Loucy (cell line): Measurements from ENCODE around the gene WDR46.

Experiments used
- H2AFZ ChIP-seq: fragments of 200-600 bp; sonication (generic); 2 replicates; pipeline ENCODE4 v1.6.0; 2016; ENCODE audit warnings: antibody characterized with exemption, mild to moderate bottlenecking, low read length, moderate library complexity
- H3F3A ChIP-seq: fragments of 200-600 bp; 2 replicates; pipeline ENCODE4 v1.6.0; 2016; ENCODE audit warnings: antibody characterized with exemption, low read depth, mild to moderate bottlenecking
- H3K27me3 ChIP-seq: fragments of 200-600 bp; sonication (generic); 2 replicates; pipeline ENCODE4 v1.6.1; 2014; ENCODE audit warnings: low read length, mild to moderate bottlenecking; ENCODE audit not compliant: insufficient read depth, poor library complexity, severe bottlenecking
- H3K36me3 ChIP-seq: fragments of 200-600 bp; sonication (generic); 2 replicates; pipeline ENCODE4 v1.6.1; 2016; ENCODE audit warnings: low read length; ENCODE audit not compliant: insufficient read depth
- H3K4me1 ChIP-seq: fragments of 200-600 bp; sonication (generic); 2 replicates; pipeline ENCODE4 v1.5.1; 2014; ENCODE audit warnings: low read length, mild to moderate bottlenecking; ENCODE audit not compliant: insufficient read depth, poor library complexity, severe bottlenecking
- H3K4me2 ChIP-seq: fragments of 200-600 bp; sonication (generic); 2 replicates; pipeline ENCODE4 v1.6.0; 2014; ENCODE audit warnings: antibody characterized with exemption, low read length, low read depth, mild to moderate bottlenecking; ENCODE audit not compliant: poor library complexity, severe bottlenecking
- H3K4me3 ChIP-seq: fragments of 200-600 bp; sonication (generic); 2 replicates; pipeline ENCODE4 v1.5.1; 2014; ENCODE audit warnings: low read length, mild to moderate bottlenecking, mixed read lengths; ENCODE audit not compliant: poor library complexity, severe bottlenecking
- H3K79me2 ChIP-seq: fragments of 200-600 bp; sonication (generic); 2 replicates; pipeline ENCODE4 v1.6.1; 2014; ENCODE audit warnings: low read length; ENCODE audit not compliant: insufficient read depth
- H3K9ac ChIP-seq: fragments of 200-600 bp; sonication (generic); 2 replicates; pipeline ENCODE4 v1.6.0; 2014; ENCODE audit warnings: mild to moderate bottlenecking, low read depth, low read length, moderate library complexity; ENCODE audit not compliant: poor library complexity, severe bottlenecking
- H3K9me2 ChIP-seq: fragments of 200-600 bp; sonication (generic); replicated peaks from 2 replicates; pipeline ENCODE4 v1.6.1; 2016; ENCODE audit warnings: low read depth, low read length, mixed read lengths
- H3K9me3 ChIP-seq: fragments of 200-600 bp; sonication (generic); 2 replicates; pipeline ENCODE4 v1.6.1; 2014; ENCODE audit warnings: mild to moderate bottlenecking, antibody characterized with exemption, low read length, low read depth; ENCODE audit not compliant: insufficient read depth
- H4K20me1 ChIP-seq: fragments of 200-600 bp; sonication (generic); 2 replicates; pipeline ENCODE4 v1.6.0; 2014; ENCODE audit warnings: antibody characterized with exemption, low read length, mild to moderate bottlenecking; ENCODE audit not compliant: insufficient read depth, poor library complexity, severe bottlenecking
- CTCF ChIP-seq: fragments of 200-600 bp; sonication (generic); conservative IDR thresholded peaks from 2 replicates; pipeline ENCODE4 v1.5.1; 2014; ENCODE audit warnings: mild to moderate bottlenecking, antibody characterized with exemption, low read length
- EZH2phosphoT487 ChIP-seq: fragments of 200-600 bp; IDR thresholded peaks from 2 replicates; pipeline ENCODE4 v1.6.1; 2018; ENCODE audit warnings: antibody characterized with exemption, mild to moderate bottlenecking, moderate library complexity, borderline replicate concordance

The WDR46 gene

GRCh38 chr6:33333666-33334065 is 44.6 kb upstream of the WDR46 start:
- Histone ChIP-seq H3K9me2 (no peaks in the 10 kb centered on the region), H3F3A (no peaks in the 10 kb centered on the region), H3K4me2 (no peak overlapping the region), H3K79me2 (no peaks in the 10 kb centered on the region), H3K9ac (no peak overlapping the region), H3K27me3 (no peaks in the 10 kb centered on the region), H3K9me3 (no peaks in the 10 kb centered on the region), H4K20me1 (no peaks in the 10 kb centered on the region), H3K4me1 (no peaks in the 10 kb centered on the region), H2AFZ (no peak overlapping the region), H3K36me3 (no peaks in the 10 kb centered on the region), H3K4me3 (no peak overlapping the region)
- TF ChIP-seq CTCF (no peak), EZH2phosphoT487 (no peak)

- TF ChIP-seq CTCF (no peak), EZH2phosphoT487 (no peak)
- Histone ChIP-seq H3K9ac (no peak overlapping the region), H3K4me2 (no peak overlapping the region), H3K27me3 (no peaks in the 10 kb centered on the region), H3F3A (no peaks in the 10 kb centered on the region), H3K9me2 (no peaks in the 10 kb centered on the region), H4K20me1 (no peaks in the 10 kb centered on the region), H3K4me1 (no peaks in the 10 kb centered on the region), H3K36me3 (no peaks in the 10 kb centered on the region), H3K9me3 (no peaks in the 10 kb centered on the region), H3K4me3 (no peak overlapping the region), H2AFZ (no peak overlapping the region), H3K79me2 (no peaks in the 10 kb centered on the region)
Measured at GRCh38 chr6:33330736-33331135, 41.7 kb upstream of the WDR46 start.

DNA sequence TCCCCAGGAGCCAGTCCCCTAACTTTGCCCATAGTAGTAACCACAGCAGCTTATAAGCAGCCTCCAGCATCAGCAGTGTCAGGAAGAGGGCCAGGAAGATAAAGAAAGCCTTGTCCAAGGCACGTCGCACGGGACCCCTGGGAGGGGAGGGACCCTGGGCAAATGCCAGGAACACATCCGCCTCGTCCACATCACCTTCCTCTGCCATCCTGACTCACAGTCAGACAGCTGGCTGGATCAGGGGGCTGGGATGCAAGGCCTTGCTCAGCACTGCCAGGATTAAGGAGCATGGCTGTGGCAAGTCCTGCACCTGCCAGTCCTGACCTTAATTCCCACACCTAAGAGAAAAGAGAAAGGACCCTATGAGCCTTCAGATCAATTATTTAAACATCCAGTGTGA is 40.0 kb upstream of the WDR46 start:
- no peaks in the 10 kb centered on the region for H3K27me3 ChIP-seq
- H3K4me3 ChIP-seq, result no peak overlapping the region
- no peak overlapping the region for H3K4me2 ChIP-seq
- H3K36me3 ChIP-seq, result no peaks in the 10 kb centered on the region
- no peaks in the 10 kb centered on the region for H3K9me2 ChIP-seq
- H4K20me1 ChIP-seq, result no peaks in the 10 kb centered on the region
- no peak overlapping the region for H2AFZ ChIP-seq
- no peaks in the 10 kb centered on the region for H3K79me2 ChIP-seq
- H3K9me3 ChIP-seq, result no peaks in the 10 kb centered on the region
- H3F3A ChIP-seq, result no peaks in the 10 kb centered on the region
- H3K4me1 ChIP-seq, result peaks cover 2% of the 10 kb centered on the region
- TF ChIP-seq CTCF (no peak), EZH2phosphoT487 (no peak)
- no peak overlapping the region for H3K9ac ChIP-seq
